Activated B cell treated with CpG ODN at 0.5 μM for 24 hours (primary cell): ENCODE data around the gene NFIB. TPM values are rescaled to one million over a fixed set of nuclear protein-coding genes. Genes with fewer than 3 reads are reported as not detected.

Experiments used
- ATAC-seq: fragments of 200-7000 bp; cut with Tn5 transposase; one replicate; pipeline ENCODE4 v1.10.0; 2021; ENCODE audit warnings: low read depth, mild to moderate bottlenecking, moderate library complexity
- CTCF ChIA-PET: fragments of 350-600 bp; sonication (Branson Sonifier 250); formaldehyde crosslinking; loops from one replicate; lab custom pipeline; 2021; ENCODE audit warnings: antibody characterized with exemption; lab: Charles Lee
- POLR2A ChIA-PET: fragments of 350-600 bp; sonication (Branson Sonifier 250); formaldehyde crosslinking; loops from one replicate; lab custom pipeline; 2021; ENCODE audit warnings: antibody characterized with exemption; lab: Charles Lee
- DNase-seq: peaks from one replicate; pipeline ENCODE4 v3.0.0; 2022
- H3K27ac Mint-ChIP-seq: one replicate; pipeline ENCODE4 v1.8.0; 2020; ENCODE audit warnings: mixed read lengths
- H3K27me3 Mint-ChIP-seq: one replicate; pipeline ENCODE4 v1.8.0; 2021; ENCODE audit warnings: mixed read lengths
- H3K36me3 Mint-ChIP-seq: one replicate; pipeline ENCODE4 v1.8.0; 2021; ENCODE audit warnings: low read depth, mixed read lengths
- H3K4me1 Mint-ChIP-seq: one replicate; pipeline ENCODE4 v1.8.0; 2021; ENCODE audit warnings: mixed read lengths
- H3K4me3 Mint-ChIP-seq: one replicate; pipeline ENCODE4 v1.8.0; 2020; ENCODE audit warnings: mild to moderate bottlenecking, mixed read lengths
- H3K9me3 Mint-ChIP-seq: one replicate; pipeline ENCODE4 v1.8.0; 2020; ENCODE audit warnings: mixed read lengths
- intact Hi-C: fragments of 100-400 bp; cut with micrococcal nuclease; formaldehyde crosslinking; loops from one replicate; pipeline ENCODE4 v1.15.1; 2024
- total RNA-seq: library from RNA; stranded (reverse); gene quantifications from 2 replicates; pipeline ENCODE4 v1.2.3, GENCODE V29; 2022
- TF ChIP-seq, protein P1 (sequence below): fragments of 200-600 bp; IDR thresholded peaks from one replicate; pipeline ENCODE4 v1.8.0; 2022; ENCODE audit warnings: antibody characterized with exemption, mild to moderate bottlenecking

Gene NFIB
- total RNA-seq, 1 donor from 2014 or later, result not detected

DNA sequence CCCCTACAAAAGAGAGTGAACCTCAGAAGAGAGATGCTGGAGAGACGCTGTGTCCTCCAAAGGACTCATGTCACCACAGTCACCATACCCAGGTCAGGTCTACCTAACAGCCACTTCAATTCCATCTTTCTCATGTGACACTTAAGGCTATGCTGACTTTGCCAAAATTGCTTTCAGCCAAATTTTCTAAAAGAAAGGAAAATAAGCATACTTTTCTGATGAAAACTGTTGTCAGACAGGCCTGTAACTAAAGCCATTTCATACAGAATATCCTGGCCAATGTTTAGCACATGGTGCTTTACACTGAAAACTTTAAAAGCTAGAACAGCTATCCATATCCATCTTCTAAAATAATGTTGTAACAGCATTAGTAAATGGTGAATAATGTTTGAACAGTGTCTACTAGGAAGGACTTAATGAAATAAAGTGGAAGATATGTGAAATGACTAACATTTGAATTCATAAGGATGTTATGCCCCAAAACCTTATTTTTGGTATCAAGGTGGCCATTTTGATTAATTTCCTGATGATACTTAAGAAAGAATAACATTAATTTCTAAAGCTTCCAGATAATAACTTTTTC, 97.2 kb downstream of the NFIB start:
- Mint-ChIP-seq H3K36me3 (no peaks in the 10 kb centered on the region), H3K27me3 (no peaks in the 10 kb centered on the region), H3K27ac (no peak overlapping the region), H3K4me1 (no peaks in the 10 kb centered on the region), H3K9me3 (no peaks in the 10 kb centered on the region), H3K4me3 (no peak overlapping the region)
- POLR2A ChIA-PET, result no interaction called here
- CTCF ChIA-PET, result no interaction called here
- DNase-seq (no peak), ATAC-seq (no peak)
- TF ChIP-seq, protein P1, sequence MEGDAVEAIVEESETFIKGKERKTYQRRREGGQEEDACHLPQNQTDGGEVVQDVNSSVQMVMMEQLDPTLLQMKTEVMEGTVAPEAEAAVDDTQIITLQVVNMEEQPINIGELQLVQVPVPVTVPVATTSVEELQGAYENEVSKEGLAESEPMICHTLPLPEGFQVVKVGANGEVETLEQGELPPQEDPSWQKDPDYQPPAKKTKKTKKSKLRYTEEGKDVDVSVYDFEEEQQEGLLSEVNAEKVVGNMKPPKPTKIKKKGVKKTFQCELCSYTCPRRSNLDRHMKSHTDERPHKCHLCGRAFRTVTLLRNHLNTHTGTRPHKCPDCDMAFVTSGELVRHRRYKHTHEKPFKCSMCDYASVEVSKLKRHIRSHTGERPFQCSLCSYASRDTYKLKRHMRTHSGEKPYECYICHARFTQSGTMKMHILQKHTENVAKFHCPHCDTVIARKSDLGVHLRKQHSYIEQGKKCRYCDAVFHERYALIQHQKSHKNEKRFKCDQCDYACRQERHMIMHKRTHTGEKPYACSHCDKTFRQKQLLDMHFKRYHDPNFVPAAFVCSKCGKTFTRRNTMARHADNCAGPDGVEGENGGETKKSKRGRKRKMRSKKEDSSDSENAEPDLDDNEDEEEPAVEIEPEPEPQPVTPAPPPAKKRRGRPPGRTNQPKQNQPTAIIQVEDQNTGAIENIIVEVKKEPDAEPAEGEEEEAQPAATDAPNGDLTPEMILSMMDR, result no peak
- intact Hi-C loops, result no loop called here

GRCh38 chr9:14215614-14216013, 98.3 kb downstream of the NFIB start:
- no peak for ATAC-seq
- TF ChIP-seq, protein P1, result no peak
- Mint-ChIP-seq H3K4me1 (no peaks in the 10 kb centered on the region), H3K27me3 (no peaks in the 10 kb centered on the region), H3K4me3 (no peak overlapping the region), H3K27ac (no peak overlapping the region), H3K36me3 (no peaks in the 10 kb centered on the region), H3K9me3 (no peaks in the 10 kb centered on the region)
- CTCF ChIA-PET, result no interaction called here
- POLR2A ChIA-PET, result no interaction called here
- intact Hi-C loops, result no loop called here
- no peak for DNase-seq

- Mint-ChIP-seq H3K36me3 (no peaks in the 10 kb centered on the region), H3K27me3 (no peaks in the 10 kb centered on the region), H3K4me1 (no peaks in the 10 kb centered on the region), H3K9me3 (no peaks in the 10 kb centered on the region), H3K4me3 (no peak overlapping the region), H3K27ac (no peak overlapping the region)
- DNase-seq (no peak), ATAC-seq (no peak)
- intact Hi-C loops, result no loop called here
- TF ChIP-seq, protein P1, result no peak
- POLR2A ChIA-PET, result no interaction called here
- CTCF ChIA-PET, result no interaction called here
These were observed 99.2 kb downstream of the NFIB start for GRCh38 chr9:14214693-14215092.

DNA sequence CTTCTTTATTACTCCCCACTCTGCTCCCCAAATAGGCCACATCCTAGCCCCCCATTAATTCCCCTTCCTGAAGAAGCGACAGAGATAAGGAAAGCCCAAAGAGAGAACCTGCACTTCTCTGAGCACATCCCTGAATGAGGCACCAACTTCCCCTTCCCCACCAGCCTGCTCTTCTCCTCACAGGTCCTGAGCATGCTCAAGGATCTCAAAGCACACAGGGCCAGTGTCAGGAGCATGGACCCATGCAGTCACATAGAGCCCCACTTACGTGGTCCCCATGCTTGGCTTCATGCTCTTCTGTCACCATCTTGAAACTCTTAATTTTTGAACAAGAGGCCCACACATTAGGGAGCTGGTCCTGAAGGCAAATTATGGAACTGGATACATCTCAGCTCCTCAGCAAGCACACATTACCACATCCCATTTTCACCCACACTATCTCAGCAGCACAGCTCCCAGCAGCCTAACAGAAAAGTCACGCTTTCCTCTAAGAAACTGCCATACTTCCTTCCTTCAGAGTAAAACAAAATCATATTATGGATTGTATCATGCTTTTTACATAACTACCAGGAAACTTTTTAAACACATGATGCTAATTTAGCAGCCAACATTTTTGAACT, 99.8 kb downstream of the NFIB start:
- intact Hi-C loops, result no loop called here
- ATAC-seq, result no peak
- ChIA-PET CTCF (no interaction called here), POLR2A (no interaction called here)
- H3K36me3 Mint-ChIP-seq, result no peaks in the 10 kb centered on the region
- no peak overlapping the region for H3K27ac Mint-ChIP-seq
- no peaks in the 10 kb centered on the region for H3K9me3 Mint-ChIP-seq
- TF ChIP-seq, protein P1, result no peak
- H3K27me3 Mint-ChIP-seq, result no peaks in the 10 kb centered on the region
- DNase-seq, result no peak
- H3K4me1 Mint-ChIP-seq, result no peaks in the 10 kb centered on the region
- no peak overlapping the region for H3K4me3 Mint-ChIP-seq

GRCh38 chr9:14213504-14213903, 100.4 kb downstream of the NFIB start:
- CTCF ChIA-PET, result no interaction called here
- H3K4me3 Mint-ChIP-seq, result no peak overlapping the region
- TF ChIP-seq, protein P1, result no peak
- DNase-seq (no peak), ATAC-seq (no peak)
- H3K4me1 Mint-ChIP-seq, result no peaks in the 10 kb centered on the region
- no peak overlapping the region for H3K27ac Mint-ChIP-seq
- no peaks in the 10 kb centered on the region for H3K27me3 Mint-ChIP-seq
- intact Hi-C loops, result no loop called here
- no peaks in the 10 kb centered on the region for H3K36me3 Mint-ChIP-seq
- POLR2A ChIA-PET, result no interaction called here
- no peaks in the 10 kb centered on the region for H3K9me3 Mint-ChIP-seq
